Lower leg skin (tissue), 4 donors: ENCODE results near the gene SLC25A10. TPM values are rescaled to one million over a fixed set of nuclear protein-coding genes. Genes with fewer than 3 reads are reported as not detected.

Experiments used
- DNase-seq, 2 donors: peaks; one replicate each; pipeline ENCODE4 v3.0.0-alpha.2; 2019; ENCODE audit warnings: low spot score in 2 of 2
- H3K4me3 ChIP-seq: fragments of 200-600 bp; sonication (generic); 2 replicates; pipeline ENCODE4 v1.5.1; 2017; ENCODE audit warnings: mild to moderate bottlenecking, low read depth; ENCODE audit not compliant: poor library complexity, severe bottlenecking
- CTCF ChIP-seq, 3 donors: fragments of 450-650 bp; IDR thresholded peaks; one replicate each; pipeline ENCODE4 v1.5.1; 2016; ENCODE audit warnings: antibody characterized with exemption in 3 of 3, mild to moderate bottlenecking in 3 of 3, moderate library complexity in 2 of 3
- POLR2A ChIP-seq, 2 donors: fragments of 450-650 bp; IDR thresholded peaks; one replicate each; pipeline ENCODE4 v1.6.1; 2016 to 2017; ENCODE audit warnings: antibody characterized with exemption in 2 of 2, mild to moderate bottlenecking in 1 of 2, moderate library complexity in 1 of 2
- WGBS, 2 donors: methylation state at CpG; one replicate each; pipeline ENCODE4 v1.1.5; 2018; 5-methylcytosine and 5-hydroxymethylcytosine counted together
- intact Hi-C: fragments of 100-400 bp; cut with DNase I; formaldehyde crosslinking; loops from one replicate; pipeline ENCODE4 v1.15.0; 2023; ENCODE audit warnings: low total_unique reads
- microRNA-seq, 2 donors: library from miRNA; unstranded; fragments of <30 nt; microRNA quantifications; one replicate each; pipeline ENCODE4, GENCODE V29; 2016; ENCODE audit warnings: borderline replicate concordance in 2 of 2, borderline number of aligned reads in 1 of 2
- total RNA-seq, 4 donors: library from RNA; depleted of rRNA; stranded (reverse); fragments of >200 nt; gene quantifications; one replicate each; pipeline ENCODE4 v1.1.0, GENCODE V29; 2016

SLC25A10 gene
- total RNA-seq, 4 donors from 2014 or later = 23.4 to 30.6 (median 25.9) TPM

DNA sequence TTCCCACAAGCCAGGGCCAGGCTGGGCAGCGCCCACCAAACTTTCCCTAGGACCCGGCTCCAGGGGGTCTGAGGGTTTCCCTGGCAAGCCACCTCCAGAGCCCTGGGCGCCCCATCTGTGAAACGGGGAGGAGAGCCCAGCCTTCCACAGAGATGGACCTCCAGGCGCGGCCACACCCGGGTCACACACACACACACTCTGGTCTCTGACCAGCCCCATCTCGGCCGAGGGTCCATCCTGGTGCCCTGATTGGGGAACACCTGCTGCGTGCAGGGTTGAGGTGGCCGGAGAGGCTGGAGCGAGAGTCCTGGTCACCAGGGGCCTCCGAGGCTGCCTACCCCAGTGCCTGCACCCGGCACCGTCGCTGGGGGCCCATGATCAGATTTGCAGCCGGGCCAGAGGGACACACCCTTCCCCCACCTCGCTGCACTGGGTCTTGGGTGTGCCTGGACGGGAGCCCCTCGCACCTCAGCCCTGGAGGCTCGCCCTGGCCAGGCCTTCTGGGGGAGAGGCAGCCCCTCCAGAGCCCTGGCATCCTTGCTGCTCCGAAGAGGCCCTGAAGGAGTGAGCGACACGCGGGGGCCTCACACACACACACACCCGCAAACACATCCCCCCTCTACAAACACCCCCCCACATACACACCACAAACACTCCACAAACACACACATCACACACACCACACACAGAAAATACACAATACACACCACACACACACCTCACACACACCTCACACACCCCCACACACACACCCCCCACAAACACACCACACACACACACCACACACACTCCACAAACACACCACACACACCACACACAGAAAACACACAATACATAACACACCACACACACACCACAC, 29.7 kb downstream of the SLC25A10 start:
- no peak overlapping the region for H3K4me3 ChIP-seq
- TF ChIP-seq POLR2A (IDR thresholded peaks at IDR 0.05) = no peak
- TF ChIP-seq CTCF (IDR thresholded peaks at IDR 0.05) = no peak
- DNase-seq = no peak
- WGBS, 2 donors = 56 to 62% methylated on average over 9 to 13 of the region's 26 CpGs
- intact Hi-C loops = no loop called here

Small RNAs within 50 kb of the gene (microRNA-seq; reads per million reads assigned to microRNA genes)
- gene MIR6786 = 0 to 0.68 reads per million in 2 donors

Other genes with a start within 250 kb of the SLC25A10 start
- gene ACTG1, start 199.5 kb upstream of the SLC25A10 start, total RNA-seq = 1,000 to 10,000 TPM; 3,349 to 4,521 (median 4,085) TPM
- 1 to 10 TPM in 3 of 4 donors, under 1 TPM in 1; 0.46 to 2.7 (median 1.8) TPM for gene FSCN2, start 183.9 kb upstream of the SLC25A10 start, total RNA-seq
- 10 to 100 TPM; 19.4 to 34.3 (median 28.4) TPM for gene FAAP100, start 159.9 kb upstream of the SLC25A10 start, total RNA-seq
- gene NPLOC4, start 75.2 kb upstream of the SLC25A10 start, total RNA-seq = 10 to 100 TPM; 49.3 to 78.7 (median 67.8) TPM
- 1 to 10 TPM in 2 of 4 donors, under 1 TPM in 1, not detected in 1; 0.57 to 2.5 (median 1.6) TPM for gene TSPAN10, start 75.1 kb upstream of the SLC25A10 start, total RNA-seq
- 1 to 10 TPM in 2 of 4 donors, under 1 TPM in 1, not detected in 1; 0.30 to 8.9 (median 1.1) TPM for gene PDE6G, start 55.7 kb upstream of the SLC25A10 start, total RNA-seq
- 10 to 100 TPM; 33.5 to 68.3 (median 48.2) TPM for gene OXLD1, start 45.7 kb upstream of the SLC25A10 start, total RNA-seq
- 10 to 100 TPM; 19.7 to 35.2 (median 28.3) TPM for gene CCDC137, start 45.5 kb upstream of the SLC25A10 start, total RNA-seq
- gene ARL16, start 28.5 kb upstream of the SLC25A10 start, total RNA-seq = 10 to 100 TPM; 29.2 to 45.1 (median 36.2) TPM
- 100 to 1,000 TPM in 1 of 4 donors, 10 to 100 TPM in 3; 87.0 to 160 (median 92.1) TPM for gene HGS, start 28.3 kb upstream of the SLC25A10 start, total RNA-seq
- 10 to 100 TPM; 39.5 to 64.0 (median 43.1) TPM for gene MRPL12, start 8.9 kb upstream of the SLC25A10 start, total RNA-seq
- under 1 TPM; 0.16 to 0.71 (median 0.47) TPM for gene GCGR, start 91.9 kb downstream of the SLC25A10 start, total RNA-seq
- 10 to 100 TPM; 21.6 to 41.0 (median 28.8) TPM for gene MCRIP1, start 121.0 kb downstream of the SLC25A10 start, total RNA-seq
- gene PPP1R27, start 122.8 kb downstream of the SLC25A10 start, total RNA-seq = under 1 TPM in 1 of 4 donors, not detected in 3; 0.36 TPM
- 100 to 1,000 TPM; 685 to 999 (median 839) TPM for gene P4HB, start 148.3 kb downstream of the SLC25A10 start, total RNA-seq
- gene ARHGDIA, start 159.1 kb downstream of the SLC25A10 start, total RNA-seq = 100 to 1,000 TPM; 144 to 280 (median 201) TPM
- gene ALYREF, start 179.3 kb downstream of the SLC25A10 start, total RNA-seq = 100 to 1,000 TPM in 1 of 4 donors, 10 to 100 TPM in 3; 69.4 to 116 (median 79.7) TPM
- gene ANAPC11, start 179.4 kb downstream of the SLC25A10 start, total RNA-seq = 100 to 1,000 TPM in 2 of 4 donors, 10 to 100 TPM in 2; 92.3 to 152 (median 107) TPM
- gene NPB, start 190.0 kb downstream of the SLC25A10 start, total RNA-seq = 1 to 10 TPM in 2 of 4 donors, under 1 TPM in 1, not detected in 1; 0.71 to 3.3 (median 2.0) TPM
- gene PCYT2, start 199.1 kb downstream of the SLC25A10 start, total RNA-seq = 10 to 100 TPM; 16.2 to 37.0 (median 25.3) TPM
- gene SIRT7, start 205.9 kb downstream of the SLC25A10 start, total RNA-seq = 10 to 100 TPM; 32.0 to 44.6 (median 38.0) TPM
- gene MAFG, start 215.5 kb downstream of the SLC25A10 start, total RNA-seq = 10 to 100 TPM; 17.4 to 23.2 (median 19.7) TPM
- 10 to 100 TPM in 1 of 4 donors, 1 to 10 TPM in 3; 4.2 to 13.5 (median 8.3) TPM for gene PYCR1, start 225.0 kb downstream of the SLC25A10 start, total RNA-seq
- gene MYADML2, start 234.9 kb downstream of the SLC25A10 start, total RNA-seq = not detected
- 1 to 10 TPM in 3 of 4 donors, under 1 TPM in 1; 0.89 to 3.5 (median 2.1) TPM for gene NOTUM, start 248.9 kb downstream of the SLC25A10 start, total RNA-seq